GM19023 (cell line): ENCODE data around the gene USP6.
"Not testable (repeated sequence)": the region's sequence is repeated elsewhere in the genome, so short reads cannot be mapped to it uniquely, and the experiment has no call there.

Source experiments
- ATAC-seq: cut with Tn5 transposase; IDR thresholded peaks from one replicate; pipeline ENCODE4 v1.9.1; 2021; ENCODE audit warnings: mild to moderate bottlenecking, moderate library complexity; ENCODE audit not compliant: unreplicated experiment

The USP6 gene

DNA sequence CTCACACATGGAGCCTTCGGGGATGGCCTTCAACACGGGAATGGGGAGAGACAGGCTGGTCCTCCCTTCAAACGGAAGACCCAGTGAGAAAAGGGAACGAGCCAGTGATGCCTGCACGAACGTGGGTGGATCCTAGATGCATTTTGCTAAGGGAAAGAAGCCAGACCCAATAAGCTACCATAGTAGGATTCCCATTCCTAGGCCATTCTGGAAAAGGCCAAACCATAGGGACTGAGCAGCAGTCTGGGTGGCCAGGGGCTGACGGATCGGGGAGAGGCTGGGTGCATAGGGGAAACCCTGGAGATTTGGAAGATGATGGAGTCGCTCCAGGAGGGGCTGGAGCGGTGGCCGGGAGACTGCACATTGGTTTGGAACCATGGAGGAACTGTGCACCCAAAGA is 18.7 kb downstream of the USP6 start:
- not testable (repeated sequence) for ATAC-seq

DNA sequence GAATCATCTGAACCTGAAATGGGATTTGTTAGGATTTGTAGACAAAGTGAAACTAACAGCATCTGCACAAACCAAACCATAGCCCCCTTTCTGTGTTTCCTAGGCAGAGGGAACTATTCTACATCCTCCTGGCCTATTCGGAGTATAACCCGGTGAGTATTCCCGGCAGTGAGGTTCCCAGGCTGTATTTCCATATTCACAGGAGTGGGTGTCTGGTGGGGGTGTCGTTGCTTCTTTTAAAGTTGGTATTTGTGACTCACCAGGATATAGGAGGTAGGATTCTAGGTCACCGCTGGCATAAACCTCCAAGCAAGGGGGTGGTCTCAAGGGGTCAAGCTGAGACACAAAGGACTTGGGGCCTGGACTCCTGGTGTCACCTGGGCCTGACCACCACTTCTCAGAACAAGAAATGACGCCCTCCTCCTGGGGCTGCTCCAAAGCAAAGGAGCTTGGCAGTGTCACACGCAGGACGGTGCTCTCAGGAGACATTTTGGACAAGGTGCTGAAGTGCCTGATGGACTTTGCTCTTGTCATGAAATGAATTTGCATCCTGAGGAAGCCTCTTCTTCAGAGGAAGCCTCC is 19.4 kb downstream of the USP6 start:
- ATAC-seq, result not testable (repeated sequence)

DNA sequence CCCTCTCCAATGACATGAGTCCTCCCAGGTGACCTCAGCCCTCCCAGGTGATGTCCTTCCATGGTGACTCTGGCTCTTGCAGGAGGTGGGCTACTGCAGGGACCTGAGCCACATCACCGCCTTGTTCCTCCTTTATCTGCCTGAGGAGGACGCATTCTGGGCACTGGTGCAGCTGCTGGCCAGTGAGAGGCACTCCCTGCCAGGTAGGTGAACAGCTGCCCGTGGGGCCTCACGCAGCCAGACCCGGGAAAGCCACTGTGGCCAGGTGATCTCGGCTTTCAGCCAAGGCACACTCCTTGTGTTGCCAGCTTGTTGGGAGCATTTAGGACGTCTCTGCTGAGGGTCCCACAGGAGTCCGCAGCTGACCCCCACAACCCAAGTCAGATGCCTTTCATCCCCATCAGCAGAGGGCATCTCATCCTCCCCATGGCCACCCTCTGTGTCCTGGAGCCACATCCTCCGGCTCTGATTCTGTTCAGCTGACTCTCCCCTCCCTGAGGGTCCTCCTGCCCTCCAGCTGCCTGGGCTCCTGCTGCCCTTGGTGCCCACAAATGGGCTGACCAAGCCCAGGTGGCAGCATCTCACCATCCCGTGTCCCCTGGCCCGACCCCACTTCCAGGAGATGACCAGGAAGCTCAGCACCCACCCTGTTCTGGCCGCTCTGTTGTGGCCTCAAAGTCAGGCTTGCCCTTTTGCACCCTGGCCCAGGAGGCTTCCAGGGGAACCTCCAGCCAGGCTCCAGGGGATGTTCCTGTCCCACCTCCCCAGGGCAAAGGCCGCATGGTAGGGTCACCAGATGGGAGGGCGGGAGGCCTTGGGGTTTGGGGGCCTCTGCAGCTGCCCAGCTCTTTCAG is 20.1 kb downstream of the USP6 start:
- no peak for ATAC-seq

DNA sequence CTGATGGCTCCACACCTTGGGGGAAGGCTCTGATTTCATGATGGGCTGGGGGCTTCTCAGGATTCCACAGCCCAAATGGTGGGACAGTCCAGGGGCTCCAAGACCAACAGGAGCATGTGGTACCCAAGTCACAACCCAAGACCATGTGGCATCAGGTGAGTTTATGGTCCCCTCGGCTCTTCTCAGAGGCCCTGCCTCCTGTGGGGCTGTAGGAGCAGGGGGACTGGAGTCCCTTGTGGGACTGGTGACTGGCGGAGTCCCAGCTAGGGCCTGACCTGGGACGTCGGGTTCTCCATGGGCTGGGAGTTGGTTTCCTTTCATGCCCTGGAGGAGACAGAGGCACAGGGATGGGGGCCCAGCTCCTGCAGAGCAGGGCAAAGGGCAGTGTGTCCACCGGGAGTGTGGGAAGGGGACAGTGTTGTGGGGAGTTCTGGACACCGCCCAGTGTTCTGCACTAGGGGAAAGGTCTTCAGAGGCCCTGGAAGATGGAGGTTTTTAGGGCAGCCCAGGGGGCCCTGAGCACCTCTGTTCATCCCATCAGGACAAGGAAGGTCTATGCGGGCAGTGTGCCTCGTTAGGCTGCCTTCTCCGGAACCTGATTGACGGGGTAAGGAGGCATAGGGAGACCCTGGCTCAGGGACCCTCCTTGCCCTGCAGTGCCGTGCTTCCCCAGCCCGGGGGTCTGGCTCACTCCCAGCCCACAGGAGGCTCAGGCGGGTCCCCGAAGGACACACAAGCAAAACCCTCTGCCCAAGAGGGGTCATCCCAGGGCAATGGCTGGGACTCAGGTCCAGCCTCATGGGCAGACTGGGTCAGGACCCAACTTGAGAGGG is 21.0 kb downstream of the USP6 start:
- ATAC-seq, result not testable (repeated sequence)

DNA sequence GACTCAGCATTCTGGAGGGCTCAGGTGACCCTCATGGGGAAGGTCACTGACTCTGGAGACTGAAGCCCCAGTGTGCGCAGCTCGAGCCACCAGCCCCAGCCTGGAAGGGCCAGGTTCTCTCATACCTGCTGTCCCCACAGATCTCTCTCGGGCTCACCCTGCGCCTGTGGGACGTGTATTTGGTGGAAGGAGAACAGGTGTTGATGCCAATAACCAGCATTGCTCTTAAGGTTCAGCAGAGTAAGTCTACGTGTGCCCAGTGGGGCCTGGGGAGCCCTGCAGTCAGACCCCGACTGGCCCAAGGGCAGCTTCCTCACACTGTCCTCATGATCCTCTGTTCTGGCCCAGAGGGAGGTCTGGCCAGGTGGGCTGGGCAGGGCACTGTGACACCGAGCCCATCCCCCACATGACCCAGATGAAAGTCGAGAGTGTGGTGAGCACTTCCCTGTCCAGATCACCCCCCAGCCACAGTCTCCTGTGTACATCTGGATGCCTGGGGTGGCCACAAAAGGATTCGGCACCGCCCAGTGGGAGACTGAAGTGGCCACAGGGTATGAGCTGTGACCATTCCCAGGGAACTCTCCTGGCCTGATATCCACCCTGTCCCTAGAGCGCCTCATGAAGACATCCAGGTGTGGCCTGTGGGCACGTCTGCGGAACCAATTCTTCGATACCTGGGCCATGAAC is 21.8 kb downstream of the USP6 start:
- ATAC-seq, result not testable (repeated sequence)

DNA sequence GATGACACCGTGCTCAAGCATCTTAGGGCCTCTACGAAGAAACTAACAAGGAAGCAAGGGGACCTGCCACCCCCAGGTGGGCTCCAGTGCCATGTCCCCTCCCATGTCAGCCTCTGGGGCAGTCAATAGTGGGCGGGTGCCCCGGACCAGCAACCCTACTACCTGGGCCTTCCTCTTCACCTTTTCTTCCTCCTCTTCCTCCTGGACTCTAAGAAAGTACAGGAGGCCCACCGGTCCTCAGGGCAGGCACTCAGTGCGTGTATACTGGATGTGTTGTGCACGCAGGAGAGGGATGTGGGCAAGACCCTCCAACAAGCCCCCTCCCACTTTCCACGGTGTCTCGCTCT is 22.3 kb downstream of the USP6 start:
- not testable (repeated sequence) for ATAC-seq

DNA sequence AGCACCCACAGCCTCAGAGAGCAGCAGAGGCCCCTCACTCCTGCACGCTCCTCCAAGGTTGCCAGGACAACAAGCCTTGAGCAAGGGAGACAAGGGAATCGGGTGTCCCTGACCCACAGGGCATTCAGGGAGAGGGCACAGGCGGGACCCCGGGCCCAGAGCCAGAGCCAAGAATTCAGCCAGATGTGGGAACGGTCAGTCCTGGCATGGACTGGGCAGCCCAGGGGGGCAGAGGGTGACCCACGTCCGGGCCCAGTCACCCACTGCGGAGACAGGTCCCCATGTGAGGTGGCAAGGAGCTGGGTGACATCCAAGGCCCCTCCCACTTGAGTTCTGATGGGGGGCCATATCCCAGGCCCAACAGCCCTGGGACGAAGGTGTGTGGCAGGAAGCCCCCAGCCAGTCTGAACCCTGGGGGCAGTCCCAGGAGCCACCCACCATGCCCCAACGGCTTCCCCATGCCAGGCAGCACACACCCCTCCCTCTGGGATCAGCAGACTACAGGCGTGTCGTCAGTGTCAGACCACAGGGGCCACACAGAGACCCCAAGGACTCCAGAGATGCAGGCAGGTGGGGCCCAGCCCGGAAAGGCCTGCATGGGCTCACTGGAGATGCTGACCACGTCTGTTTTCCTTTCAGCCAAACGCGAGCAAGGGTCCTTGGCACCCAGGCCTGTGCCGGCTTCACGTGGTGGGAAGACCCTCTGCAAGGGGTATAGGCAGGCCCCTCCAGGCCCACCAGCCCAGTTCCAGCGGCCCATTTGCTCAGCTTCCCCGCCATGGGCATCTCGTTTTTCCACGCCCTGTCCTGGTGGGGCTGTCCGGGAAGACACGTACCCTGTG is 23.0 kb downstream of the USP6 start:
- ATAC-seq, result no peak

DNA sequence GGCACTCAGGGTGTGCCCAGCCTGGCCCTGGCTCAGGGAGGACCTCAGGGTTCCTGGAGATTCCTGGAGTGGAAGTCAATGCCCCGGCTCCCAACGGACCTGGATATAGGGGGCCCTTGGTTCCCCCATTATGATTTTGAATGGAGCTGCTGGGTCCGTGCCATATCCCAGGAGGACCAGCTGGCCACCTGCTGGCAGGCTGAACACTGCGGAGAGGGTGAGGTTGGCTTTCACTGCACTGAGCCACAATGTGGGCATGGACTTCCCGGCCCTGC is 23.6 kb downstream of the USP6 start:
- no peak for ATAC-seq

DNA sequence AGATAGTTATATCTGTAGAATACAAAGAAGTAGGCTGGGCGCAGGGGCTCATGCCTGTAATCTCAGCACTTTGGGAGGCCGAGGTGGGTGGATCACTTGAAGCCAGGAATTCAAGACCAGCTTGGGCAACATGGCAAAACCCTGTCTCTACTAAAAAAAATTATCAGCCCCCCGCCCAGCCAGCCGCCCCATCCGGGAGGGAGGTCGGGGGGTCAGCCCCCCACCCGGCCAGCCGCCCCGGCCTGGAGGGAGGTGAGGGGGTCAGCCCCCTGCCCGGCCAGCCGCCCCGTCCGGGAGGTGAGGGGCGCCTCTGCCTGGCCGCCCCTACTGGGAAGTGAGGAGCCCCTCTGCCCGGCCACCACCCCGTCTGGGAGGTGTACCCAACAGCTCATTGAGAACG is 27.0 kb downstream of the USP6 start:
- not testable (repeated sequence) for ATAC-seq

DNA sequence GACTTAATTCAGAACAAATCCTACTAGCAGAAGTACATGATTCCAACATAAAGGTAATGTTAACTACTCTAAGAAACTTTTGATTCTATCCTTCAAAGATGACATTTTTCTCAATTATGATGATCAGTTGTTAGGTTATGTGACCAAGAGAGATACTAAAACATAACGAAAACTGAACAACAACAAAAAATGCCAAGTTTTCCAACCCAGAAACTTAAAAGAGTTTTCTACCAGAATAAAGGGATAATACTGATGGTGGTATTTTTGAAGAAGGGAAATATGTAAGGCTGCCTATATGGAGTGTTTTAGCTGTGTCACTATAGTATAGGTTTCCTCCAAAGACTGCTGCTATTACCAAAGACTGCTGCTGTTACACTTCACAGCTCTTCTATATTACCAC is 30.3 kb downstream of the USP6 start:
- not testable (repeated sequence) for ATAC-seq

DNA sequence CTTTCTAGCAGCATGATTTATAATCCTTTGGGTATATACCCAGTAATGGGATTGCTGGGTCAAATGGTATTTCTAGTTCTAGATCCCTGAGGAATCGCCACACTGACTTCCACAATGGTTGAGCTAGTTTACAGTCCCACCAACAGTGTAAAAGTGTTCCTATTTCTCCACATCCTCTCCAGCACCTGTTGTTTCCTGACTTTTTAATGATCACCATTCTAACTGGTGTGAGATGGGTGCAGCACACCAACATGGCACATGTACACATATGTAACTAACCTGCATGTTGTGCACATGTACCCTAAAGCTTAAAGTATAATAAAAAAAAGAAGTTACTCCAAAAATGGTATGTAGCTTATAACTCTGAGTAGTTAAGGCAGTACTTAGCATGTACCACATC is 44.9 kb downstream of the USP6 start:
- not testable (repeated sequence) for ATAC-seq

DNA sequence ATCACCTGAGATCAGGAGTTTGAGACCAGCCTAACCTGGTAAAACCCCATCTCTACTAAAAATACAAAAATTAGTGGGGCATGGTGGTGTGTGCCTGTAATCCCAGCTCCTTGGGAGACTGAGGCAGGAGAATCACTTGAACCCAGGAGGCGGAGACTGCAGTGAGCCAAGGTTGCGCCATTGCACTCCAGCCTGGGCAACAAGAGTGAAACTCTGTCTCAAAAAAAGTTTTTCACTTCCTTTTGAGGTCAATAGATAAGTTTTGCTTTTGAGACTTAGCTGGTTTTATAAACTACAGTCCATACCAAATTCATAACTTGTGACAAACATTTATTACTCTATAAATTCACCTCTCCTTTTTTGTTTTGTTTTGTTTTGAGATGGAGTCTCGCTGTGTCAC is 46.0 kb downstream of the USP6 start:
- ATAC-seq, result not testable (repeated sequence)

DNA sequence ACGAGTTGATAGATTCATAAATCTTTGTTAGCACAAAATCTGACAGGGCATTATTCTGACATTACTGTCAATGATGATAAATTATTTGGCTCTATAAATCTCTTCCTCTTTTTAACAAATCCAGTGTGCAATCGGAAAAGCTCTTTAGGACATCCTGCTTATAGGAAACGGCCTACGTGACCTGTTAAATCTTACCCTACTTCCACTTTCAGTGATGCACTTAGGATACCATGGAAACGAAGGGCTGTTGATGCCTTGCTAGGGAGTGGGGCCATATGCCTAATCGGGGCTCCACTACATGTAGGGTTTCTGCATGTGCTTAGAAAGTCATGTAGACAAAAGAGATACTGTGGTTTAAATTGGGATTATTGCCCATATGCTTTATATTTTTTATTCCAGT is 48.6 kb downstream of the USP6 start:
- no peak for ATAC-seq

DNA sequence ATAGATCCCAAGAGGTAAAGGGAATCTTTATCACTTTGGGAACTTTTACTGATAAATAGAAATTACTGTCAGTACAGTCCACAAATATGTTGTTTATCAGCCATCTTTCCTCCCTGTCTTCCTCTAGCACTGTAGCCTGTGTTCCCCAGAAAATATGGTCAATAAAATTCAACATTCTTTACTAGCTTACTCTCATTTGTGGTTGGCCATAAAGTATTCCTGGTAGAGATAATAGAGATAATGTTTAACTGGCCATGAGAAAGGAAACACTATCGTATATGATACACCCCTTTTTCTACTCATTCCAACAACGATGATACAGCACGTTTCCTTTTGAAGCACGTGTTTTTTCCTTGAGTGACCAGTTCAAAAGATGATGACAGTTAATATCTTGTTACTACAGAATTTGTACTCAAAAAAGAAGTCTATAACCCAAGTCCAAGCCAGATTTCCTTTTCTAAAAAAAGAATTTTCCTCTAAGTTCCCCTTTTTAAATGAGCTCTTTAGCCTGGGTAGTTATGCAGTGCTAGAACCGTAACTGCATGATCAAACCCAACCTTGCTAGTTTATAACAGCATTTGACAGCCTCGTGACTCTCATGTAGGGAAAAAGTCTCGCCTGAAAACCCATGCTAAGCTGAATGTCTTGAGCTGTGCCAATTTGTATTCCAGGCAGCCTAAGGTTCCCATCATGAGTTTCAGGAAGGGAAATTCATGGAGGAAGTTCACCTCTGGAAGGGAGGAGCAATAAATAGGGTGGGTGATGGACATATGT is 50.1 kb downstream of the USP6 start:
- ATAC-seq, result not testable (repeated sequence)

DNA sequence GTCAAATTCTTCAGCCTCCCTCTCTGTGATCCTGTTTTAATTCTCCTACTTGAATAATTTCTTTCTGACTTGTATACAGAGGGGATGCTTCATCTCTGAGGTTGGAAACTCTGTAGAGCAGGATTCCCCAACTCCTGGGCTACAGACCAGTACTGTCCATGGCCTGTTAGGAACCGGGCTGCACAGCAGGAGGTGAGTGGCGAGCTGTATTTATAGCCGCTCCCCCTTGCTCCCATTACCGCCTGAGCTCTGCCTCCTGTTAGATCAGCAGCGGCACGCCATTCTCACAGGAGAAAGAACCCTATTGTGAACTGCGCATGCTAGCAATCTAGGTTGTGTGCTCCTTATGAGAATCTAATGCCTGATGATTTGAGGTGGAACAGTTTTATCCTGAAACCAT is 59.2 kb downstream of the USP6 start:
- ATAC-seq, result not testable (repeated sequence)

DNA sequence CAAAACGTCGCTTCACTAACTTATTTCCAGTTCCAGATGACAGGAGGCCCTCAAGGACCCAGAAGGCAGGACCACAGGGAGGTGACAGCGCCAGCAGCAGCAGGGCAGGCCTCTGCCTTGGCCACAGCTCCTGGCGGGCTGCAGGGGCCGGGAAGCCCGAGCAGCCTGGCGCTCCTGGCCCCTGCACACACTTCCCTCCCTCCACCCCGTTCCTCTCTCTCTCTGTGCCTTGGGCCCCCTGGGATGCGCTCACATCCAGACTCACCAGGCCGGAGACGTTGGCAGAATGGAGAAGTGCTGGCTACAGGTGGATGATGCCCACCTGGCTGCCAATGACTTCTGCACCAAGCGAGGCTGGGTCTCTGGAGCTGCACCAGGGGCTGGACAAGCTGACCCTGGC is 63.2 kb downstream of the USP6 start:
- ATAC-seq, result no peak

DNA sequence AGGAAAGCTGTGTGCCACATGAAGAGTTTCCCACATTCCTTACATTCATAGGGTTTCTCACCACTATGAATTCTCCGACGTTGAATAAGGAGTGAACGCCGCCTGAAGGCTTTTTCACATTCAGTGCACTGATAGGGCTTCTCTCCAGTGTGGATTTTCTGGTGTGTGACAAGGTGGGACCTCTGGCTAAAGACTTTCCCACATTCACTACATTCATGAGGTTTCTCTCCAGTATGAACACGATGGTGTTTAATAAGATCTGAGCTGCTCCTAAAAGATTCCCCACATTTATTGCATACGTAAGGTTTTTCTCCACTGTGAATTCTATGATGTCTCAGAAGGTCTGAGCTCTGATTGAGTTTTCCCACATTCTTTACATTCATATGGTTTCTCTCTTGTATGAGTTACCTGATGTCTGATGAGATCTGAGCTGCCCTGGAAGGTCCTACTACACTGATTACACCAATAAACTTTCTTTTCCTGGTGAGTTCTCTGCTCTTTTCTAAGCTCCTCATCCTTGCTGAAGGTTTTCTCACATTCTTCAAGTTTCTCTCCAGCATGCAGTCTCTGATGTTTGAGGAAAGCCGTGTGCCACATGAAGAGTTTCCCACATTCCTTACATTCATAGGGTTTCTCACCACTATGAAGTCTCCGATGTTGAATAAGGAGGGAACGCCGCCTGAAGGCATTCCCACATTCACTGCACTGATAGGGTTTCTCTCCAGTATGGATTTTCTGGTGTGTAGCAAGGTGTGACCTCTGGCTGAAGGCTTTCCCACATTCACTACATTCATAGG is 65.9 kb downstream of the USP6 start:
- no peak for ATAC-seq

DNA sequence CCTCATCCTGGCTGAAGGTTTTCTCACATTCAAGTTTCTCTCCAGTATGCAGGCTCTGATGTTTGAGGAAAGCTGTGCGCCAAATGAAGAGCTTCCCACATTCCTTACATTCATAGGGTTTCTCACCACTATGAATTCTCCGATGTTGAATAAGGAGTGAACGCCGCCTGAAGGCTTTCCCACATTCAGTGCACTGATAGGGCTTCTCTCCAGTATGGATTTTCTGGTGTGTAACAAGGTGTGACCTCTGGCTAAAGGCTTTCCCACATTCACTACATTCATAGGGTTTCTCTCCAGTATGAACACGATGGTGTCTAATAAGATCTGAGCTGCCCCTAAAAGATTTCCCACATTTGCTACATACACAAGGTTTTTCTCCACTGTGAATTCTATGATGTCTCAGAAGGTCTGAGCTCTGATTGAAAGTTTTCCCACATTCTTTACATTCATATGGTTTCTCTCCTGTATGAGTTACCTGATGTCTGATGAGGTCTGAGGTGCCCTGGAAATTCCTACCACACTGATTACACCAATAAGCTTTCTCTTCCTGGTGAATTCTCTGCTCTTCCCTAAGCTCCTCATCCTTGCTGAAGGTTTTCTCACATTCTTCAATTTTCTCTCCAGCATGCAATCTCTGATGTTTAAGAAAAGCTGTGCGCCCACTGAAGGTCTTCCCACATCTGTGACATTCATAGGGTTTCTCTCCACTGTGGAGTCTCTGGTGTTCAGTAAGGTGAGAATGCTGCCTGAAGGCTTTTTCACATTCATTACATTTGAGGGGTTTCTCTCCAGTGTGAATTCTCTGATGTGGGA is 67.0 kb downstream of the USP6 start:
- ATAC-seq, result no peak
